Activated naive CD8-positive, alpha-beta T cell treated with anti-CD3 and anti-CD28 coated beads, Interleukin-2, amount 50 U/mL, for 24 hours (primary cell): Measurements from ENCODE around the gene CD24.
"Not testable (repeated sequence)": the region's sequence is repeated elsewhere in the genome, so short reads cannot be mapped to it uniquely, and the experiment has no call there.

Experiments used
- ATAC-seq: fragments of 150-1000 bp; cut with Tn5 transposase; one replicate; pipeline ENCODE4 v1.10.0; 2021
- DNase-seq: peaks from one replicate; pipeline ENCODE4 v3.0.0; 2021
- H3K27ac Mint-ChIP-seq: one replicate; pipeline ENCODE4 v1.8.0; 2021; ENCODE audit warnings: mild to moderate bottlenecking, mixed read lengths
- H3K27me3 Mint-ChIP-seq: one replicate; pipeline ENCODE4 v1.8.0; 2021; ENCODE audit warnings: mixed read lengths
- H3K36me3 Mint-ChIP-seq: one replicate; pipeline ENCODE4 v1.8.0; 2021; ENCODE audit warnings: low read depth, mixed read lengths
- H3K4me1 Mint-ChIP-seq: one replicate; pipeline ENCODE4 v1.8.0; 2021; ENCODE audit warnings: mixed read lengths
- H3K4me3 Mint-ChIP-seq: one replicate; pipeline ENCODE4 v1.8.0; 2021; ENCODE audit warnings: mild to moderate bottlenecking, moderate library complexity, mixed read lengths
- H3K9me3 Mint-ChIP-seq: one replicate; pipeline ENCODE4 v1.8.0; 2021; ENCODE audit warnings: mixed read lengths

Gene CD24

GRCh38 chr6:106975738-106976064 is 1.2 kb upstream of the CD24 start:
- Mint-ChIP-seq H3K9me3 (no peaks in the 10 kb centered on the region), H3K4me3 (peak overlapping the region; percentile 56), H3K4me1 (peaks cover 22% of the 10 kb centered on the region), H3K36me3 (no peaks in the 10 kb centered on the region), H3K27me3 (peaks cover 62% of the 10 kb centered on the region), H3K27ac (no peak overlapping the region)
- DNase-seq: no peak
- no peak for ATAC-seq

GRCh38 chr6:106974999-106975737 is 639 bp upstream of the CD24 start:
- no peaks in the 10 kb centered on the region for H3K9me3 Mint-ChIP-seq
- peaks cover 60% of the 10 kb centered on the region for H3K27me3 Mint-ChIP-seq
- H3K4me3 Mint-ChIP-seq: peak overlapping the region; percentile 59
- H3K36me3 Mint-ChIP-seq: no peaks in the 10 kb centered on the region
- peaks cover 22% of the 10 kb centered on the region for H3K4me1 Mint-ChIP-seq
- ATAC-seq (peak; percentile 38), DNase-seq (peak; percentile 20)
- no peak overlapping the region for H3K27ac Mint-ChIP-seq

- ATAC-seq: peak; percentile 3
- DNase-seq: no peak
- no peaks in the 10 kb centered on the region for H3K9me3 Mint-ChIP-seq
- H3K4me1 Mint-ChIP-seq: peaks cover 22% of the 10 kb centered on the region
- peaks cover 58% of the 10 kb centered on the region for H3K27me3 Mint-ChIP-seq
- H3K4me3 Mint-ChIP-seq: peak overlapping the region; percentile 70
- no peak overlapping the region for H3K27ac Mint-ChIP-seq
- H3K36me3 Mint-ChIP-seq: no peaks in the 10 kb centered on the region
Observed at GRCh38 chr6:106973836-106974335, 643 bp downstream of the CD24 start.

- peak; percentile 20 for DNase-seq
- Mint-ChIP-seq H3K9me3 (no peaks in the 10 kb centered on the region), H3K36me3 (no peaks in the 10 kb centered on the region), H3K27ac (no peak overlapping the region), H3K4me3 (peak overlapping the region; percentile 70), H3K27me3 (peaks cover 55% of the 10 kb centered on the region), H3K4me1 (peaks cover 22% of the 10 kb centered on the region)
- ATAC-seq: no peak
Observed at GRCh38 chr6:106973018-106973835, 1.3 kb downstream of the CD24 start.

- no peak overlapping the region for H3K4me3 Mint-ChIP-seq
- DNase-seq: no peak
- H3K27ac Mint-ChIP-seq: no peak overlapping the region
- H3K27me3 Mint-ChIP-seq: peaks cover 51% of the 10 kb centered on the region
- no peaks in the 10 kb centered on the region for H3K9me3 Mint-ChIP-seq
- peaks cover 22% of the 10 kb centered on the region for H3K4me1 Mint-ChIP-seq
- ATAC-seq: no peak
- H3K36me3 Mint-ChIP-seq: no peaks in the 10 kb centered on the region
Observed at GRCh38 chr6:106972500-106972899, 2.0 kb downstream of the CD24 start.

- H3K36me3 Mint-ChIP-seq, H3K9me3 Mint-ChIP-seq, ATAC-seq, H3K27ac Mint-ChIP-seq, H3K4me3 Mint-ChIP-seq, DNase-seq: not testable (repeated sequence)
- H3K4me1 Mint-ChIP-seq: peaks cover 16% of the 10 kb centered on the region
- peaks cover 40% of the 10 kb centered on the region for H3K27me3 Mint-ChIP-seq
Observed at GRCh38 chr6:106970769-106971168, 3.8 kb downstream of the CD24 start.

GRCh38 chr6:106967936-106968555 is 6.5 kb downstream of the CD24 start:
- no peak overlapping the region for H3K27ac Mint-ChIP-seq
- ATAC-seq: no peak
- peaks cover 8% of the 10 kb centered on the region for H3K4me1 Mint-ChIP-seq
- H3K9me3 Mint-ChIP-seq: no peaks in the 10 kb centered on the region
- peaks cover 28% of the 10 kb centered on the region for H3K27me3 Mint-ChIP-seq
- DNase-seq: no peak
- no peak overlapping the region for H3K4me3 Mint-ChIP-seq
- no peaks in the 10 kb centered on the region for H3K36me3 Mint-ChIP-seq

- DNase-seq (no peak), ATAC-seq (no peak)
- peaks cover 2% of the 10 kb centered on the region for H3K4me1 Mint-ChIP-seq
- H3K9me3 Mint-ChIP-seq: no peaks in the 10 kb centered on the region
- no peaks in the 10 kb centered on the region for H3K36me3 Mint-ChIP-seq
- no peak overlapping the region for H3K4me3 Mint-ChIP-seq
- H3K27ac Mint-ChIP-seq: no peak overlapping the region
- H3K27me3 Mint-ChIP-seq: peaks cover 17% of the 10 kb centered on the region
Observed at GRCh38 chr6:106966671-106967640, 7.6 kb downstream of the CD24 start.

GRCh38 chr6:106966229-106966628 is 8.3 kb downstream of the CD24 start:
- Mint-ChIP-seq H3K36me3 (no peaks in the 10 kb centered on the region), H3K27me3 (peaks cover 11% of the 10 kb centered on the region), H3K4me3 (no peak overlapping the region), H3K27ac (no peak overlapping the region), H3K9me3 (no peaks in the 10 kb centered on the region), H3K4me1 (no peaks in the 10 kb centered on the region)
- no peak for DNase-seq
- ATAC-seq: no peak

GRCh38 chr6:106964954-106965353 is 9.6 kb downstream of the CD24 start:
- H3K4me1 Mint-ChIP-seq: no peaks in the 10 kb centered on the region
- H3K4me3 Mint-ChIP-seq: no peak overlapping the region
- no peak overlapping the region for H3K27ac Mint-ChIP-seq
- H3K9me3 Mint-ChIP-seq: no peaks in the 10 kb centered on the region
- ATAC-seq (no peak), DNase-seq (no peak)
- no peaks in the 10 kb centered on the region for H3K36me3 Mint-ChIP-seq
- H3K27me3 Mint-ChIP-seq: peaks cover 12% of the 10 kb centered on the region

- no peaks in the 10 kb centered on the region for H3K36me3 Mint-ChIP-seq
Observed at GRCh38 chr6:106964099-106964498, 10.4 kb downstream of the CD24 start.

GRCh38 chr6:106963544-106963943 is 11.0 kb downstream of the CD24 start:
- no peaks in the 10 kb centered on the region for H3K4me1 Mint-ChIP-seq
- no peaks in the 10 kb centered on the region for H3K9me3 Mint-ChIP-seq
- no peak for DNase-seq
- no peaks in the 10 kb centered on the region for H3K36me3 Mint-ChIP-seq
- peaks cover 9% of the 10 kb centered on the region for H3K27me3 Mint-ChIP-seq
- no peak overlapping the region for H3K4me3 Mint-ChIP-seq
- H3K27ac Mint-ChIP-seq: no peak overlapping the region
- no peak for ATAC-seq

More at GRCh38 chr6:106964099-106964498, 10.4 kb downstream of the CD24 start:
- DNase-seq: no peak
- ATAC-seq: no peak
- H3K27me3 Mint-ChIP-seq: peaks cover 9% of the 10 kb centered on the region
- H3K27ac Mint-ChIP-seq: no peak overlapping the region
- H3K9me3 Mint-ChIP-seq: no peaks in the 10 kb centered on the region
- no peak overlapping the region for H3K4me3 Mint-ChIP-seq
- no peaks in the 10 kb centered on the region for H3K4me1 Mint-ChIP-seq

GRCh38 chr6:106961801-106962200 is 12.7 kb downstream of the CD24 start:
- ATAC-seq (no peak), DNase-seq (no peak)
- H3K27ac Mint-ChIP-seq: no peak overlapping the region
- peaks cover 6% of the 10 kb centered on the region for H3K27me3 Mint-ChIP-seq
- no peaks in the 10 kb centered on the region for H3K4me1 Mint-ChIP-seq
- no peak overlapping the region for H3K4me3 Mint-ChIP-seq
- H3K36me3 Mint-ChIP-seq: no peaks in the 10 kb centered on the region
- no peaks in the 10 kb centered on the region for H3K9me3 Mint-ChIP-seq

GRCh38 chr6:106961136-106961535 is 13.4 kb downstream of the CD24 start:
- DNase-seq (no peak), ATAC-seq (no peak)
- Mint-ChIP-seq H3K27ac (no peak overlapping the region), H3K27me3 (peaks cover 3% of the 10 kb centered on the region), H3K4me1 (no peaks in the 10 kb centered on the region), H3K36me3 (no peaks in the 10 kb centered on the region), H3K4me3 (no peak overlapping the region), H3K9me3 (no peaks in the 10 kb centered on the region)
